Endothelial cell of umbilical vein (primary cell): Measurements from ENCODE around the gene OSBPL10. TPM values are rescaled to one million over a fixed set of nuclear protein-coding genes. Genes with fewer than 3 reads are reported as not detected.

Experiments
- BruUV-seq: library from RNA; stranded (reverse); fragments of 400-500 nt; replicated peaks from 2 replicates; lab custom pipeline; 2021; lab: Mats Ljungman, UMichigan
- CTCF ChIA-PET: fragments of 300-600, 350-600 bp; sonication (Branson Sonifier 250); formaldehyde crosslinking; loops from one replicate; lab custom pipeline; 2021; ENCODE audit warnings: antibody characterized with exemption, inconsistent platforms; lab: Charles Lee
- POLR2A ChIA-PET: fragments of 300-600, 350-600 bp; sonication (Branson Sonifier 250); formaldehyde crosslinking; loops from one replicate; lab custom pipeline; 2021; ENCODE audit warnings: antibody characterized with exemption, inconsistent platforms; lab: Charles Lee
- DNase-seq: peaks from one replicate; pipeline ENCODE4 v3.0.0-alpha.2; 2011; ENCODE audit warnings: low read depth, low spot score
- FAIRE-seq: peaks from 2 replicates; lab custom pipeline; 2011; peaks lifted over from hg19 to GRCh38; lab: Jason Lieb, UNC
- H2AFZ ChIP-seq: 2 replicates; pipeline ENCODE4 v1.6.0; 2012; ENCODE audit warnings: low read depth, low read length, control low read depth, inconsistent platforms
- H3K27ac ChIP-seq: 2 replicates; pipeline ENCODE4 v1.5.1; 2011; ENCODE audit warnings: low read depth, mild to moderate bottlenecking, control low read depth, low read length, moderate library complexity; ENCODE audit not compliant: insufficient read depth
- H3K27me3 ChIP-seq, 2 experiments: 2 replicates each; pipeline versions ENCODE4 v1.6.0 to v1.6.1; 2011; ENCODE audit warnings: low read length in 2 of 2, mixed read lengths in 1 of 2; ENCODE audit not compliant: control insufficient read depth in 2 of 2, insufficient read depth in 2 of 2
- H3K36me3 ChIP-seq, 2 experiments: 2 replicates in 1 of 2; 3 replicates in 1 of 2; pipeline ENCODE4 v1.5.1; 2011; ENCODE audit warnings: low read length in 2 of 2, mild to moderate bottlenecking in 1 of 2, moderate library complexity in 1 of 2; ENCODE audit not compliant: control insufficient read depth in 2 of 2, insufficient read depth in 2 of 2; ENCODE audit errors: extremely low read depth in 1 of 2
- H3K4me1 ChIP-seq: 3 replicates; pipeline ENCODE4 v1.5.1; 2011; ENCODE audit warnings: mild to moderate bottlenecking, low read length; ENCODE audit not compliant: control insufficient read depth, insufficient read depth; ENCODE audit errors: extremely low read depth
- H3K4me2 ChIP-seq: 2 replicates; pipeline ENCODE4 v1.6.1; 2011; ENCODE audit warnings: low read length, control low read depth, mixed read lengths; ENCODE audit not compliant: insufficient read depth
- H3K4me3 ChIP-seq, 3 experiments: fragments of 200-600 bp in 1 of 3; sonication (generic), shearing (Covaris generic) in 1 of 3; replicated peaks in 1 of 3; 2 replicates each; pipeline ENCODE4 v1.5.1; 2011 to 2016; ENCODE audit warnings: control low read depth in 3 of 3, low read length in 3 of 3, mild to moderate bottlenecking in 2 of 3, inconsistent platforms in 1 of 3, low read depth in 1 of 3, moderate library complexity in 1 of 3; ENCODE audit not compliant: insufficient read depth in 1 of 3
- H3K79me2 ChIP-seq: 2 replicates; pipeline ENCODE4 v1.6.0; 2012; ENCODE audit warnings: low read length, inconsistent platforms; ENCODE audit not compliant: control insufficient read depth, insufficient read depth
- H3K9ac ChIP-seq: replicated peaks from 2 replicates; pipeline ENCODE3; 2011; ENCODE audit warnings: low read length, control low read depth; ENCODE audit not compliant: insufficient read depth; ENCODE audit errors: extremely low read depth
- H3K9me1 ChIP-seq: replicated peaks from 3 replicates; pipeline ENCODE4 v1.6.0; 2011; ENCODE audit warnings: mild to moderate bottlenecking, low read length; ENCODE audit not compliant: control insufficient read depth, insufficient read depth; ENCODE audit errors: extremely low read depth
- H3K9me3 ChIP-seq: replicated peaks from 2 replicates; pipeline ENCODE4 v1.5.1; 2012; ENCODE audit warnings: low read length, inconsistent platforms; ENCODE audit not compliant: control insufficient read depth, insufficient read depth
- H4K20me1 ChIP-seq: replicated peaks from 2 replicates; pipeline ENCODE3; 2011; ENCODE audit warnings: mild to moderate bottlenecking, low read length; ENCODE audit not compliant: control insufficient read depth, insufficient read depth; ENCODE audit errors: extremely low read depth
- EZH2 ChIP-seq: IDR thresholded peaks from 2 replicates; pipeline ENCODE4 v1.6.1; 2012; ENCODE audit warnings: borderline replicate concordance, low read depth, mild to moderate bottlenecking, moderate library complexity, low read length, inconsistent platforms; ENCODE audit not compliant: severe bottlenecking
- FOS ChIP-seq: IDR thresholded peaks from 2 replicates; pipeline ENCODE4 v1.6.1; 2011; ENCODE audit warnings: mild to moderate bottlenecking, low read length, moderate library complexity, borderline replicate concordance; ENCODE audit not compliant: insufficient read depth
- GATA2 ChIP-seq: IDR thresholded peaks from 2 replicates; pipeline ENCODE4 v1.7.0; 2011; ENCODE audit warnings: low read depth, mild to moderate bottlenecking, moderate library complexity, mixed read lengths, low read length; ENCODE audit not compliant: insufficient read length, insufficient read depth
- JUN ChIP-seq: IDR thresholded peaks from 2 replicates; pipeline ENCODE4 v1.6.1; 2011; ENCODE audit warnings: borderline replicate concordance, low read depth; ENCODE audit not compliant: insufficient read length, insufficient read depth
- MYC ChIP-seq: IDR thresholded peaks from one replicate; pipeline ENCODE4 v1.6.1; 2011; ENCODE audit warnings: mild to moderate bottlenecking, low read depth, low read length
- POLR2A ChIP-seq: IDR thresholded peaks from 2 replicates; pipeline ENCODE4 v1.6.1; 2012; ENCODE audit warnings: low read depth, mild to moderate bottlenecking, control low read depth, low read length
- POLR2AphosphoS5 ChIP-seq: IDR thresholded peaks from 2 replicates; pipeline ENCODE4 v1.6.1; 2012; ENCODE audit warnings: low read depth, mild to moderate bottlenecking, control low read depth, low read length, moderate library complexity; ENCODE audit not compliant: insufficient read depth
- dilution Hi-C: fragments of 300-500 bp; cut with MboI; formaldehyde crosslinking; loops from one replicate; pipeline ENCODE4 v1.15.0; 2019; ENCODE audit warnings: low sequenced_read_pairs; ENCODE audit not compliant: extremely low pct_ligation_motif_present
- intact Hi-C: fragments of 100-400 bp; cut with micrococcal nuclease; formaldehyde crosslinking; loops from one replicate; pipeline ENCODE4 v1.10.0; 2022
- polyA plus RNA-seq, 4 experiments: library from polyadenylated mRNA; depleted of rRNA in 3 of 4; stranded (reverse) in 3 of 4; unstranded in 1 of 4; fragments of >200 nt; gene quantifications; 2 replicates each; pipeline versions ENCODE4 v1.2.1 to v1.2.3, GENCODE V29; 2011 to 2012; ENCODE audit warnings: missing spikeins in 1 of 4
- total RNA-seq: library from RNA; stranded (reverse); gene quantifications from 2 replicates; pipeline ENCODE4 v1.2.3, GENCODE V29; 2021
- TF ChIP-seq, protein P1 (sequence below): IDR thresholded peaks from 2 replicates; pipeline ENCODE4 v1.6.1; 2011; ENCODE audit not compliant: insufficient read depth, insufficient read length
- TF ChIP-seq, protein P2 (sequence below), 2 donors: IDR thresholded peaks; 1 replicate in 1 of 2; 2 replicates in 1 of 2; pipeline ENCODE4 v1.5.1; 2011; ENCODE audit warnings: low read length in 2 of 2, mild to moderate bottlenecking in 2 of 2, moderate library complexity in 2 of 2, control low read depth in 1 of 2, inconsistent platforms in 1 of 2, low read depth in 1 of 2; ENCODE audit not compliant: insufficient read depth in 1 of 2; ENCODE audit errors: extremely low read depth in 1 of 2

OSBPL10 gene
- total and polyA plus RNA-seq, 2 donors (not counting 3 experiments of a cell fraction or from before 2014, with no cell fraction given), result 10.8 to 47.6 TPM

DNA sequence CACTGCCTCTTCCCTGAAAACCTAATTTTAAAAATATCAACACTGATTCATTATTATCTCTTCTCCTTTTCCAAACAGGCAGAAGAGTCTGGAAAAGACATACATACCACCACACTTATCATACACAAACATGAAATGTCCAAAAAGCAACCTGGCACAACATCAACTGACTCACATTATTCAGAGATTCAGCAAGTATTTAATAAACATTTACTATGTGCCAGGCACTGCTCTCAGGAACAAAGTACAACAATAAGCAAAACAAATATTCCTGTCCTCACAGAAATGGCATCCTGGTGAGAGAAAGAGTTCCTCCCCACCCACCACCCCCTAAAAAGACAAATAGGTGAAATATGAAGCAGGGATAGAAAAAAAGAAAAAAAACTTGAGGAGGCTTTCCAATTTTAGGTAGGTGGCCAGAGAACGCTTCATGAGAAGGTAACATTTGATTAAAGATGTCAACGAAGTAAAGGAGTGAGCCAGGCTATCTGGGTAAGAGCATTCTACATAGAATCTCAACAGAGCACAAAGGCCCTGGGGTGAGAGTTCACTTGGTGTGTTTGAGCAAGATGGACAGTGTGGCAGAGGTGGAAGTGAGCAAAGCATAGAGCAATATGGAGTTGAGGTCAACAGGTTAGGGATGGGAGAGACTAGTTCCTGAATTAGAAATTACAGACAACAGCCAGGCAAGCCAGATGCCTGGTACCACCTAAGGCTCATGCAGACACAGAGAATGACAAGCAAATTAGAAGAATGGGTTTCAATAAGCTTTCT is 141.7 kb downstream of the OSBPL10 start:
- no peaks in the 10 kb centered on the region for H3K27me3 ChIP-seq
- no peaks in the 10 kb centered on the region for H3K36me3 ChIP-seq
- POLR2A ChIA-PET, result no interaction called here
- no peak overlapping the region for H2AFZ ChIP-seq
- H3K4me3 ChIP-seq, result no peak overlapping the region
- no peak overlapping the region for H3K9ac ChIP-seq
- intact Hi-C loops, result no loop called here
- CTCF ChIA-PET, result no interaction called here
- DNase-seq (no peak), FAIRE-seq (no peak)
- no peak overlapping the region for H3K27ac ChIP-seq
- TF ChIP-seq GATA2, result no peak
- TF ChIP-seq FOS, result no peak
- no peak for TF ChIP-seq MYC
- TF ChIP-seq, protein P1, sequence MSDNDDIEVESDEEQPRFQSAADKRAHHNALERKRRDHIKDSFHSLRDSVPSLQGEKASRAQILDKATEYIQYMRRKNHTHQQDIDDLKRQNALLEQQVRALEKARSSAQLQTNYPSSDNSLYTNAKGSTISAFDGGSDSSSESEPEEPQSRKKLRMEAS, result no peak
- TF ChIP-seq POLR2A, result no peak
- no TSS peak for BruUV-seq
- H3K79me2 ChIP-seq, result no peaks in the 10 kb centered on the region
- H3K9me1 ChIP-seq, result no peaks in the 10 kb centered on the region
- dilution Hi-C loops, result no loop called here
- H3K9me3 ChIP-seq, result no peaks in the 10 kb centered on the region
- H3K4me1 ChIP-seq, result no peaks in the 10 kb centered on the region
- no peaks in the 10 kb centered on the region for H4K20me1 ChIP-seq
- H3K4me2 ChIP-seq, result no peak overlapping the region

DNA sequence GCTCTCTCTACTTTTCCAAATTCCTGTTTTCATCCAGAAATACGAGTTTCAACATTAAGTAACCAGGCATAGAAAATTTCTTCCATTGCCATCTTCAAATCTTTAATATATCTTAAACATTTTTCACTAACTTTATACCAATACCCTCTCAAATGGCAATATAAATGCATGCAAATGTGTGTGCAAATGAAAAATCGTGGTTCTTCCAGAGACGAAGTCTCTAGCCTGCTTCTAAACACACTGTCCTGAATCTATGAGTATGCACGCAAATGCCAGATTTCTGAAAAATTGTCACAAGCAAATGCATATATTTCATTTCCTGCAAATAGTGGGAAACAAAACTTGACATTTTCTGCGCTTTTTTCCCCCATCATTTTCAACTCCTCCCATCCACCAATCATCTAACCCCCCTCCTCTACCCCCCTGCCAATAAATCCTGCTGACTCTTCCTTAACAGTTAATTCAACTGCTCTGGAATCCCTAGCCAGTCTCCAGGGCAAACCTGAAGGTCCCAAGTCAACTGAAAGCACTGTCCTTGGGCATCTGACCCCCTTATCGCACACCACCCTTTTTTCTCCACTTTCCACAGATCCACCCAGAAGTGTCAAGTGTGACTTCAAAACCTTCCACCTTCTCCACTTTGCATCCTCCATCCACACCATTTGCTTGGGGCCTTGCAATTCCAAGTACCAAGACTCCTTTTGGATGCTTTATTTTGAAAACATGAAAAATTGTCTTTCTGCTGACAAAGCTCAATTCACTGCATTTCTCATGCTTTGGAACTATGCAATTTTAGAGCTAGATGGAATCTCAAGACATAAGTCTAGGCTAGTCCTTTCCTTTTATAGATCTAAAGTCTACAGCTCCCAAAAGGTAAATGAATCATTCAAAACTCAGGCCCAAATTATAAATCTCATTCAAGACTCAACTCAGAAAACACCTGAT is 144.7 kb downstream of the OSBPL10 start:
- intact Hi-C loops, result no loop called here
- CTCF ChIA-PET, result interaction anchor here (1.4 kb wide), 1 partner anchor 64 kb away, joined by 3 read pairs; no protein-coding TSS in a partner anchor
- POLR2A ChIA-PET, result no interaction called here

More for the DNA sequence above, 144.7 kb downstream of the OSBPL10 start:
- Histone ChIP-seq H3K4me1 (no peaks in the 10 kb centered on the region), H3K9me1 (no peaks in the 10 kb centered on the region), H3K27ac (no peak overlapping the region), H3K4me2 (no peak overlapping the region), H3K79me2 (no peaks in the 10 kb centered on the region), H3K9ac (no peak overlapping the region), H4K20me1 (no peaks in the 10 kb centered on the region), H3K36me3 (no peaks in the 10 kb centered on the region), H2AFZ (no peak overlapping the region), H3K9me3 (no peaks in the 10 kb centered on the region), H3K4me3 (no peak overlapping the region), H3K27me3 (no peaks in the 10 kb centered on the region)
- FAIRE-seq, result no peak
- dilution Hi-C loops, result no loop called here
- TF ChIP-seq MYC (no peak), POLR2AphosphoS5 (no peak), GATA2 (no peak), EZH2 (no peak), JUN (no peak), FOS (no peak), POLR2A (no peak)
- TF ChIP-seq, protein P2, sequence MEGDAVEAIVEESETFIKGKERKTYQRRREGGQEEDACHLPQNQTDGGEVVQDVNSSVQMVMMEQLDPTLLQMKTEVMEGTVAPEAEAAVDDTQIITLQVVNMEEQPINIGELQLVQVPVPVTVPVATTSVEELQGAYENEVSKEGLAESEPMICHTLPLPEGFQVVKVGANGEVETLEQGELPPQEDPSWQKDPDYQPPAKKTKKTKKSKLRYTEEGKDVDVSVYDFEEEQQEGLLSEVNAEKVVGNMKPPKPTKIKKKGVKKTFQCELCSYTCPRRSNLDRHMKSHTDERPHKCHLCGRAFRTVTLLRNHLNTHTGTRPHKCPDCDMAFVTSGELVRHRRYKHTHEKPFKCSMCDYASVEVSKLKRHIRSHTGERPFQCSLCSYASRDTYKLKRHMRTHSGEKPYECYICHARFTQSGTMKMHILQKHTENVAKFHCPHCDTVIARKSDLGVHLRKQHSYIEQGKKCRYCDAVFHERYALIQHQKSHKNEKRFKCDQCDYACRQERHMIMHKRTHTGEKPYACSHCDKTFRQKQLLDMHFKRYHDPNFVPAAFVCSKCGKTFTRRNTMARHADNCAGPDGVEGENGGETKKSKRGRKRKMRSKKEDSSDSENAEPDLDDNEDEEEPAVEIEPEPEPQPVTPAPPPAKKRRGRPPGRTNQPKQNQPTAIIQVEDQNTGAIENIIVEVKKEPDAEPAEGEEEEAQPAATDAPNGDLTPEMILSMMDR (IDR thresholded peaks at IDR 0.05; ENCODE audit: extremely low read depth in 1 of 2, insufficient read depth in 1 of 2, low read depth in 1 of 2, low read length in 2 of 2), result no peak
- TF ChIP-seq, protein P1, result no peak
- DNase-seq, result no peak
- no TSS peak for BruUV-seq
